K562 (cell line): ENCODE results near the gene TRIP10.

ENCODE experiments used
- DIDO1 ChIP-seq: fragments of 450-650 bp; IDR thresholded peaks from 2 replicates; pipeline ENCODE4 v1.6.1; 2016; ENCODE audit warnings: low read depth, missing biosample characterization, missing genetic modification characterization
- KAT7 ChIP-seq: sonication (generic); formaldehyde crosslinking; IDR thresholded peaks from 2 replicates; pipeline ENCODE4 v1.8.0; 2022; ENCODE audit warnings: missing genetic modification reagents, mild to moderate bottlenecking, borderline replicate concordance
- NCOA6 ChIP-seq: fragments of 450-650 bp; IDR thresholded peaks from 2 replicates; pipeline ENCODE4 v1.6.1; 2017; ENCODE audit warnings: mild to moderate bottlenecking
- NFRKB ChIP-seq: fragments of 450-650 bp; IDR thresholded peaks from 2 replicates; pipeline ENCODE4 v1.6.1; 2016; ENCODE audit warnings: low read depth
- POLR2A ChIP-seq: fragments of 450-650 bp; conservative IDR thresholded peaks from 2 replicates; pipeline ENCODE4 v1.6.1; 2016
- RFX5 ChIP-seq: IDR thresholded peaks from 2 replicates; pipeline ENCODE4 v1.6.1; 2011; ENCODE audit warnings: low read depth, mild to moderate bottlenecking, improper control_type of control experiment, low read length
- SIN3A ChIP-seq, 2 experiments: fragments of 150-350 bp in 1 of 2; IDR thresholded peaks; 2 replicates each; pipeline ENCODE4 v1.6.1; 2011 to 2016; ENCODE audit warnings: borderline replicate concordance in 2 of 2, low read depth in 2 of 2, low read length in 2 of 2, mild to moderate bottlenecking in 2 of 2, moderate library complexity in 2 of 2; ENCODE audit not compliant: control insufficient read depth in 1 of 2
- TARDBP ChIP-seq: fragments of 450-650 bp; IDR thresholded peaks from 2 replicates; pipeline ENCODE4 v1.6.1; 2016
- TCF3 ChIP-seq: sonication (generic); formaldehyde crosslinking; IDR thresholded peaks from 2 replicates; pipeline ENCODE4 v1.4.0; 2020; ENCODE audit warnings: mild to moderate bottlenecking, missing genetic modification reagents
- TFAM ChIP-seq: fragments of 250-450 bp; sonication (Bioruptor Pico); conservative IDR thresholded peaks from 2 replicates; pipeline ENCODE4 v1.5.0; 2021; ENCODE audit warnings: mild to moderate bottlenecking, moderate library complexity
- USF2 ChIP-seq: sonication (generic); formaldehyde crosslinking; IDR thresholded peaks from 2 replicates; pipeline ENCODE4 v1.5.0; 2020; ENCODE audit warnings: missing genetic modification reagents

GRCh38 chr19:6721773-6722172 lies 17.7 kb upstream of the TRIP10 start:
- no peak for TF ChIP-seq POLR2A
- TF ChIP-seq TFAM (CRISPR knock-in tag), result no peak
- no peak for TF ChIP-seq TCF3 (CRISPR knock-in tag)
- TF ChIP-seq KAT7, result no peak
- no peak for TF ChIP-seq NCOA6
- no peak for TF ChIP-seq USF2 (CRISPR knock-in tag)
- no peak for TF ChIP-seq RFX5
- no peak for TF ChIP-seq SIN3A (IDR thresholded peaks at IDR 0.05; ENCODE audit: borderline replicate concordance in 2 of 2, control insufficient read depth in 1 of 2, low read depth in 2 of 2, low read length in 2 of 2)
- TF ChIP-seq NFRKB, result no peak
- no peak for TF ChIP-seq DIDO1 (tag)
- TF ChIP-seq TARDBP, result no peak
